ENCODE measurements around the gene C1orf21. TPM values are rescaled to one million over a fixed set of nuclear protein-coding genes. Genes with fewer than 3 reads are reported as not detected.

The C1orf21 gene
- total RNA-seq, 1 experiment from 2014 or later = 28.5 TPM

DNA sequence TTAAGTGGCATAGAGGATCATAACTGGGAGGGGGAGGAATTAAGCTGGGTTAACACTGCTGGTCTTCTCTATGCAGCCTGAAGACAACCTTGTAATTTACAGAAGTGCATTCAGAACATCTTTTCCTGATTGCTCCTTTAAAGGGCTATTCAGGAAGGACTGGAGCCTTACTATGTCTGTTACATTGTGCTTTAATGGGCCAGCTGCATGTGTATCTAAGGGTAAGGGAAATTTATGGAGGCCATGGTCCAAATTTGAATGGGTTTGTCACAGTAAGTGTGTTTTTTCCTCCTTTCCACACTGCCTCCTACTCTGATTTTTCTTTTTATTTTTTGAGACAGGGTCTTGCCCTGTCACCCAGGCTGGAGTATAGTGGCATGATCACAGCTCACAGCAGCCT is 19.6 kb downstream of the C1orf21 start:
- POLR2A ChIA-PET = no interaction called here
- CTCF ChIA-PET = no interaction called here
- Mint-ChIP-seq H3K27me3 (ENCODE audit: low read depth) (no peaks in the 10 kb centered on the region), H3K27ac (no peak overlapping the region), H3K4me1 (peaks cover 54% of the 10 kb centered on the region), H3K4me3 (no peak overlapping the region), H3K36me3 (no peaks in the 10 kb centered on the region), H3K9me3 (no peaks in the 10 kb centered on the region)
- no peak for ATAC-seq
- no peak for DNase-seq (ENCODE audit: low spot score)
- no peak for TF ChIP-seq FOXP1 (CRISPR knock-in tag; IDR thresholded peaks at IDR 0.05; ENCODE audit: borderline replicate concordance)
- no peak for TF ChIP-seq GABPB1 (CRISPR knock-in tag; IDR thresholded peaks at IDR 0.05)
- no peak for TF ChIP-seq ZNF138 (CRISPR knock-in tag; conservative IDR thresholded peaks at IDR 0.05)
- no peak for TF ChIP-seq TEAD4 (CRISPR knock-in tag; IDR thresholded peaks at IDR 0.05)
- no peak for TF ChIP-seq HMGA2 (CRISPR knock-in tag; IDR thresholded peaks at IDR 0.05)
- TF ChIP-seq, protein P1, sequence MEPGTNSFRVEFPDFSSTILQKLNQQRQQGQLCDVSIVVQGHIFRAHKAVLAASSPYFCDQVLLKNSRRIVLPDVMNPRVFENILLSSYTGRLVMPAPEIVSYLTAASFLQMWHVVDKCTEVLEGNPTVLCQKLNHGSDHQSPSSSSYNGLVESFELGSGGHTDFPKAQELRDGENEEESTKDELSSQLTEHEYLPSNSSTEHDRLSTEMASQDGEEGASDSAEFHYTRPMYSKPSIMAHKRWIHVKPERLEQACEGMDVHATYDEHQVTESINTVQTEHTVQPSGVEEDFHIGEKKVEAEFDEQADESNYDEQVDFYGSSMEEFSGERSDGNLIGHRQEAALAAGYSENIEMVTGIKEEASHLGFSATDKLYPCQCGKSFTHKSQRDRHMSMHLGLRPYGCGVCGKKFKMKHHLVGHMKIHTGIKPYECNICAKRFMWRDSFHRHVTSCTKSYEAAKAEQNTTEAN (CRISPR knock-in tag; IDR thresholded peaks at IDR 0.05) = no peak
- TF ChIP-seq, protein P2, sequence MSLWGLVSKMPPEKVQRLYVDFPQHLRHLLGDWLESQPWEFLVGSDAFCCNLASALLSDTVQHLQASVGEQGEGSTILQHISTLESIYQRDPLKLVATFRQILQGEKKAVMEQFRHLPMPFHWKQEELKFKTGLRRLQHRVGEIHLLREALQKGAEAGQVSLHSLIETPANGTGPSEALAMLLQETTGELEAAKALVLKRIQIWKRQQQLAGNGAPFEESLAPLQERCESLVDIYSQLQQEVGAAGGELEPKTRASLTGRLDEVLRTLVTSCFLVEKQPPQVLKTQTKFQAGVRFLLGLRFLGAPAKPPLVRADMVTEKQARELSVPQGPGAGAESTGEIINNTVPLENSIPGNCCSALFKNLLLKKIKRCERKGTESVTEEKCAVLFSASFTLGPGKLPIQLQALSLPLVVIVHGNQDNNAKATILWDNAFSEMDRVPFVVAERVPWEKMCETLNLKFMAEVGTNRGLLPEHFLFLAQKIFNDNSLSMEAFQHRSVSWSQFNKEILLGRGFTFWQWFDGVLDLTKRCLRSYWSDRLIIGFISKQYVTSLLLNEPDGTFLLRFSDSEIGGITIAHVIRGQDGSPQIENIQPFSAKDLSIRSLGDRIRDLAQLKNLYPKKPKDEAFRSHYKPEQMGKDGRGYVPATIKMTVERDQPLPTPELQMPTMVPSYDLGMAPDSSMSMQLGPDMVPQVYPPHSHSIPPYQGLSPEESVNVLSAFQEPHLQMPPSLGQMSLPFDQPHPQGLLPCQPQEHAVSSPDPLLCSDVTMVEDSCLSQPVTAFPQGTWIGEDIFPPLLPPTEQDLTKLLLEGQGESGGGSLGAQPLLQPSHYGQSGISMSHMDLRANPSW (CRISPR knock-in tag; conservative IDR thresholded peaks at IDR 0.05; ENCODE audit: low read depth) = no peak
- TF ChIP-seq ZNF396 (CRISPR knock-in tag; IDR thresholded peaks at IDR 0.05; ENCODE audit: borderline replicate concordance) = no peak
- TF ChIP-seq RELA (CRISPR knock-in tag; IDR thresholded peaks at IDR 0.05; ENCODE audit: borderline replicate concordance) = no peak
- TF ChIP-seq, protein P3, sequence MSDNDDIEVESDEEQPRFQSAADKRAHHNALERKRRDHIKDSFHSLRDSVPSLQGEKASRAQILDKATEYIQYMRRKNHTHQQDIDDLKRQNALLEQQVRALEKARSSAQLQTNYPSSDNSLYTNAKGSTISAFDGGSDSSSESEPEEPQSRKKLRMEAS (CRISPR knock-in tag; IDR thresholded peaks at IDR 0.05) = no peak
- TF ChIP-seq ETV6 (CRISPR knock-in tag; IDR thresholded peaks at IDR 0.05) = no peak
- TF ChIP-seq, protein P4, sequence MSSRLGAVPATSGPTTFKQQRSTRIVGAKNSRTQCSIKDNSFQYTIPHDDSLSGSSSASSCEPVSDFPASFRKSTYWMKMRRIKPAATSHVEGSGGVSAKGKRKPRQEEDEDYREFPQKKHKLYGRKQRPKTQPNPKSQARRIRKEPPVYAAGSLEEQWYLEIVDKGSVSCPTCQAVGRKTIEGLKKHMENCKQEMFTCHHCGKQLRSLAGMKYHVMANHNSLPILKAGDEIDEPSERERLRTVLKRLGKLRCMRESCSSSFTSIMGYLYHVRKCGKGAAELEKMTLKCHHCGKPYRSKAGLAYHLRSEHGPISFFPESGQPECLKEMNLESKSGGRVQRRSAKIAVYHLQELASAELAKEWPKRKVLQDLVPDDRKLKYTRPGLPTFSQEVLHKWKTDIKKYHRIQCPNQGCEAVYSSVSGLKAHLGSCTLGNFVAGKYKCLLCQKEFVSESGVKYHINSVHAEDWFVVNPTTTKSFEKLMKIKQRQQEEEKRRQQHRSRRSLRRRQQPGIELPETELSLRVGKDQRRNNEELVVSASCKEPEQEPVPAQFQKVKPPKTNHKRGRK (CRISPR knock-in tag; IDR thresholded peaks at IDR 0.05; ENCODE audit: borderline replicate concordance) = no peak
- TF ChIP-seq ZNF232 (CRISPR knock-in tag; IDR thresholded peaks at IDR 0.05) = no peak
- no peak for TF ChIP-seq NFE2L1 (CRISPR knock-in tag; IDR thresholded peaks at IDR 0.05)
- no peak for TF ChIP-seq PRRX2 (CRISPR knock-in tag; IDR thresholded peaks at IDR 0.05)
- TF ChIP-seq, protein P5, sequence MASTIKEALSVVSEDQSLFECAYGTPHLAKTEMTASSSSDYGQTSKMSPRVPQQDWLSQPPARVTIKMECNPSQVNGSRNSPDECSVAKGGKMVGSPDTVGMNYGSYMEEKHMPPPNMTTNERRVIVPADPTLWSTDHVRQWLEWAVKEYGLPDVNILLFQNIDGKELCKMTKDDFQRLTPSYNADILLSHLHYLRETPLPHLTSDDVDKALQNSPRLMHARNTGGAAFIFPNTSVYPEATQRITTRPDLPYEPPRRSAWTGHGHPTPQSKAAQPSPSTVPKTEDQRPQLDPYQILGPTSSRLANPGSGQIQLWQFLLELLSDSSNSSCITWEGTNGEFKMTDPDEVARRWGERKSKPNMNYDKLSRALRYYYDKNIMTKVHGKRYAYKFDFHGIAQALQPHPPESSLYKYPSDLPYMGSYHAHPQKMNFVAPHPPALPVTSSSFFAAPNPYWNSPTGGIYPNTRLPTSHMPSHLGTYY (CRISPR knock-in tag; IDR thresholded peaks at IDR 0.05) = no peak
- no peak for TF ChIP-seq CREM (CRISPR knock-in tag; IDR thresholded peaks at IDR 0.05)

DNA sequence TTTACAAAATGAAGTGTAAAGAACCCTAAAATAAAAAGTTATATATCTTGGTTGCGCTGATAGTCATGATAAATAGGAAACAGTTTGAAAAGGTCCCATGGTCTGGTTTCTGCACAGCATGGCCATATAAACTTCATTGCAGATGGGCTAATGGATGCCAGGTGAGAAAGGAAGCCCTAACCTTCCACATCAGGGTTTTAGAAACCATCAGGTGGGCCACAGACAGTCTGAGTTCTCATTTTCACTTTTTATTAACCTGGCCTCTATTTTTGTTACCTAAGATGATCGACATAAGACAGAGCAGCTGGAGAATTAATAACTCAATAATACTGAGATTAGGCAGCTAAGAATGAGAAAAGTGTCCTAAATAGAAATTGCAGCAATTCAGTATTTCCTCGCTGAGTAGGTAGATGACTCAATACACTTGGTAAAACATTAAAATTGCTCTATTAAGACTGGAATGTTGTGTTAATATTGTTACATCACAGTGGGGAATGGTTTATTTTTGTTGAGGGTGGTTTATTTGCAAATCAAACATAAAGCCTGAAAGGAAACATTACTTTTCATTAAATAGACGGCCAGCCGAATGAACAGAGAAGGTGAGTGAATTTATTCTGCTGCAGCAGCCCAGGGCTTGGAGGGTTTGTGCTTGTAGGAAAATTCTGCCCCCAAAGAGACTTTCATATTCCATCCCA is 21.1 kb downstream of the C1orf21 start:
- Mint-ChIP-seq H3K4me1 (peaks cover 54% of the 10 kb centered on the region), H3K27me3 (ENCODE audit: low read depth) (no peaks in the 10 kb centered on the region), H3K36me3 (no peaks in the 10 kb centered on the region), H3K4me3 (no peak overlapping the region), H3K9me3 (no peaks in the 10 kb centered on the region), H3K27ac (peak overlapping the region; percentile 80)
- ChIA-PET CTCF (interaction anchor here (0.7 to 1.2 kb wide), 3 partner anchors 201 to 284 kb away, joined by 3 read pairs; no protein-coding TSS in a partner anchor), POLR2A (no interaction called here)
- DNase-seq (ENCODE audit: low spot score) (no peak), ATAC-seq (no peak)
- TF ChIP-seq, protein P5 (CRISPR knock-in tag; IDR thresholded peaks at IDR 0.05) = no peak
- TF ChIP-seq ZNF317 (CRISPR knock-in tag; IDR thresholded peaks at IDR 0.05; ENCODE audit: borderline replicate concordance, low read depth) (no peak), ZNF423 (CRISPR knock-in tag; IDR thresholded peaks at IDR 0.05) (no peak), TEAD1 (CRISPR knock-in tag; IDR thresholded peaks at IDR 0.05) (no peak), NR2C2 (CRISPR knock-in tag; IDR thresholded peaks at IDR 0.05) (no peak)
- TF ChIP-seq, protein P3 (CRISPR knock-in tag; IDR thresholded peaks at IDR 0.05) = no peak
- TF ChIP-seq, protein P6, sequence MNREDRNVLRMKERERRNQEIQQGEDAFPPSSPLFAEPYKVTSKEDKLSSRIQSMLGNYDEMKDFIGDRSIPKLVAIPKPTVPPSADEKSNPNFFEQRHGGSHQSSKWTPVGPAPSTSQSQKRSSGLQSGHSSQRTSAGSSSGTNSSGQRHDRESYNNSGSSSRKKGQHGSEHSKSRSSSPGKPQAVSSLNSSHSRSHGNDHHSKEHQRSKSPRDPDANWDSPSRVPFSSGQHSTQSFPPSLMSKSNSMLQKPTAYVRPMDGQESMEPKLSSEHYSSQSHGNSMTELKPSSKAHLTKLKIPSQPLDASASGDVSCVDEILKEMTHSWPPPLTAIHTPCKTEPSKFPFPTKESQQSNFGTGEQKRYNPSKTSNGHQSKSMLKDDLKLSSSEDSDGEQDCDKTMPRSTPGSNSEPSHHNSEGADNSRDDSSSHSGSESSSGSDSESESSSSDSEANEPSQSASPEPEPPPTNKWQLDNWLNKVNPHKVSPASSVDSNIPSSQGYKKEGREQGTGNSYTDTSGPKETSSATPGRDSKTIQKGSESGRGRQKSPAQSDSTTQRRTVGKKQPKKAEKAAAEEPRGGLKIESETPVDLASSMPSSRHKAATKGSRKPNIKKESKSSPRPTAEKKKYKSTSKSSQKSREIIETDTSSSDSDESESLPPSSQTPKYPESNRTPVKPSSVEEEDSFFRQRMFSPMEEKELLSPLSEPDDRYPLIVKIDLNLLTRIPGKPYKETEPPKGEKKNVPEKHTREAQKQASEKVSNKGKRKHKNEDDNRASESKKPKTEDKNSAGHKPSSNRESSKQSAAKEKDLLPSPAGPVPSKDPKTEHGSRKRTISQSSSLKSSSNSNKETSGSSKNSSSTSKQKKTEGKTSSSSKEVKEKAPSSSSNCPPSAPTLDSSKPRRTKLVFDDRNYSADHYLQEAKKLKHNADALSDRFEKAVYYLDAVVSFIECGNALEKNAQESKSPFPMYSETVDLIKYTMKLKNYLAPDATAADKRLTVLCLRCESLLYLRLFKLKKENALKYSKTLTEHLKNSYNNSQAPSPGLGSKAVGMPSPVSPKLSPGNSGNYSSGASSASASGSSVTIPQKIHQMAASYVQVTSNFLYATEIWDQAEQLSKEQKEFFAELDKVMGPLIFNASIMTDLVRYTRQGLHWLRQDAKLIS (CRISPR knock-in tag; IDR thresholded peaks at IDR 0.05; ENCODE audit: borderline replicate concordance) = no peak

Data from WTC11 (cell line).